Activated CD4-positive, alpha-beta T cell treated with anti-CD3 and anti-CD28 coated beads, Interleukin-2, amount 10 ng/mL, durations not matched to agents 24 days and 14 days (primary cell): Measurements from ENCODE around the gene CTIF. TPM values are rescaled to one million over a fixed set of nuclear protein-coding genes. Genes with fewer than 3 reads are reported as not detected.

Source experiments
- DNase-seq: peaks from one replicate; pipeline ENCODE4 v3.0.0; 2022
- H3K27ac Mint-ChIP-seq: one replicate; pipeline ENCODE4 v1.8.0; 2022; ENCODE audit warnings: mild to moderate bottlenecking, mixed read lengths
- H3K27me3 Mint-ChIP-seq: one replicate; pipeline ENCODE4 v1.8.0; 2022; ENCODE audit warnings: mixed read lengths
- H3K36me3 Mint-ChIP-seq: one replicate; pipeline ENCODE4 v1.8.0; 2022; ENCODE audit warnings: low read depth, mild to moderate bottlenecking, mixed read lengths
- H3K4me1 Mint-ChIP-seq: one replicate; pipeline ENCODE4 v1.8.0; 2021; ENCODE audit warnings: mixed read lengths
- H3K4me3 Mint-ChIP-seq: one replicate; pipeline ENCODE4 v1.8.0; 2022; ENCODE audit warnings: mild to moderate bottlenecking, moderate library complexity, mixed read lengths
- H3K9me3 Mint-ChIP-seq: one replicate; pipeline ENCODE4 v1.8.0; 2021; ENCODE audit warnings: mixed read lengths
- intact Hi-C: fragments of 100-400 bp; cut with micrococcal nuclease; formaldehyde crosslinking; loops from one replicate; pipeline ENCODE4 v1.15.1; 2023
- total RNA-seq: library from RNA; stranded (reverse); gene quantifications from 2 replicates; pipeline ENCODE4 v1.2.3, GENCODE V29; 2022

CTIF gene
- total RNA-seq, 1 donor from 2014 or later, result 9.5 TPM

DNA sequence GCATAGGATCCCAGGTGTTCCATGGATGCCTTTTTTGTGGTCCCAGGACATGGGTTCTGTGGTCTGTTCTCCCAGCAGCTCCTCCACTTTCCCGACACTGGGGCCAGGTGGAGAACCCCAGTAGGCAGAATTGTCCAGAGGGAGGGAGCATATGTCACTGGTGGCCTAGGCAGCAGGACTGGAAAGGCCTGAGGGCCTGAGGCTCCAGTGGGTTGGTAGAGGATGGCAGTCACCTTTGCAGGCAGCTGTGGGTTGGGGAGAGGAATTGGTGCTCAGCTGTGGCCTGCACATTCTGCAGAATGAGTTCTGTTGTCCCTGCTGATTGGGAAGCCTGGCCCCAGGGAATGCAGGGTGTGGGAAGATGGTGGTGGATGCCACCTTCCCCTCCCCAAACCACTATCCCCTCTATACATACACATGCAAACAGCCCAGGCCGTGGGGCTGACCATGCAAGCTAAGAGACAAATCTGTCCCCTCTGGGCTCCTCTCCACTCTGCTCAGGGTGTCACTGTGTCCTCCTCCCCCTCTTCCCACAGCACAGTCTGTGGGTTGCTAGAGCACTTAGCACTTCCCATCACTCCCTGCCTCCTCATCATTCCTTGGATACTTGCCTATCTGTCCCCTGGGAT is 11.4 kb downstream of the CTIF start:
- Mint-ChIP-seq H3K4me3 (no peak overlapping the region), H3K9me3 (no peaks in the 10 kb centered on the region), H3K36me3 (no peaks in the 10 kb centered on the region), H3K27me3 (peaks cover 16% of the 10 kb centered on the region), H3K4me1 (no peaks in the 10 kb centered on the region), H3K27ac (no peak overlapping the region)
- intact Hi-C loops, result no loop called here
- no peak for DNase-seq

GRCh38 chr18:48551100-48551499 is 12.3 kb downstream of the CTIF start:
- H3K4me3 Mint-ChIP-seq, result no peak overlapping the region
- no peaks in the 10 kb centered on the region for H3K4me1 Mint-ChIP-seq
- H3K9me3 Mint-ChIP-seq, result no peaks in the 10 kb centered on the region
- DNase-seq, result no peak
- intact Hi-C loops, result no loop called here
- peaks cover 12% of the 10 kb centered on the region for H3K27me3 Mint-ChIP-seq
- no peaks in the 10 kb centered on the region for H3K36me3 Mint-ChIP-seq
- no peak overlapping the region for H3K27ac Mint-ChIP-seq

- intact Hi-C loops, result no loop called here
- no peaks in the 10 kb centered on the region for H3K4me1 Mint-ChIP-seq
- no peak overlapping the region for H3K4me3 Mint-ChIP-seq
- H3K27ac Mint-ChIP-seq, result no peak overlapping the region
- no peaks in the 10 kb centered on the region for H3K36me3 Mint-ChIP-seq
- no peaks in the 10 kb centered on the region for H3K9me3 Mint-ChIP-seq
- peaks cover 5% of the 10 kb centered on the region for H3K27me3 Mint-ChIP-seq
- no peak for DNase-seq
These were observed 13.3 kb downstream of the CTIF start for GRCh38 chr18:48552130-48552529.

GRCh38 chr18:48553236-48553635 is 14.4 kb downstream of the CTIF start:
- peaks cover 8% of the 10 kb centered on the region for H3K27me3 Mint-ChIP-seq
- no peaks in the 10 kb centered on the region for H3K36me3 Mint-ChIP-seq
- intact Hi-C loops, result no loop called here
- H3K9me3 Mint-ChIP-seq, result no peaks in the 10 kb centered on the region
- no peak overlapping the region for H3K4me3 Mint-ChIP-seq
- no peak overlapping the region for H3K27ac Mint-ChIP-seq
- no peak for DNase-seq
- H3K4me1 Mint-ChIP-seq, result no peaks in the 10 kb centered on the region

DNA sequence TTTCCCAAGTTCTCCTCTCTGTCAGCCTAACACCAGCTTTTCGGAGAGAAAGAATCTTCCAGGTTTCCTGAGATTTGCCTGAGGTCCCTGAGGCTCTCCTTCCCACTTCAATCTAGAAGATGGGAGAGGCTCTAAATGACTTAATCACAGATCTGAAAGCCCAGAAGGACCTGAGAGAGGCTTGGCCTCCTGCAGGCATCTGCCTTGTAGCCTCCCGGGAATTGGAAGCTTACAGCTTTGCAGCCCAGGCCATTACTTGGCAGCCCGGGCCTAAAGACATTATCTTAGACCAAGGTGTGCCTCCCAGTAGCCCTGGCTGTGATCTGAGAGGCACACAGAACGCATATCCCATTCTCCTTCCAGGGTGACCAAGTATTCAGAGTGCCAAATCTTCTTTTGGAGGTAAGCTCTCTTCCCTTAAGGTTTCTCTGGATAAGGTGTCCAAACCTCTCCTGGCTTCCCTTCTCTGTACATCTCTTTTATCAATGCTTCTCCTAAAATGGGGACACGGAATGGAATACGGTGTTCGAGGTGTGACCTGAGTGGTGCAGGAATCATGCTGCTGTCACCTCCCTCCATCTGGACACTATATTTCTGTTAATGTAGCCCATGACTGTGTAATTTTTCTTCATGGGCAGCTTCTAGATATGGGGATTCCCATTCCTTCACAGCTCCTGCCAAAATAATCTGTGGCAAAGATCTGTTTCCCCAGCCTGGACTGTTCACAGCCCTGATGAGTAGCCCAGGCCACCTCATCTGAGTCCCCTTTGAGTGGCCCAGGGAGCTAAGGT is 16.0 kb downstream of the CTIF start:
- no peak for DNase-seq
- Mint-ChIP-seq H3K27ac (no peak overlapping the region), H3K4me3 (no peak overlapping the region), H3K4me1 (no peaks in the 10 kb centered on the region), H3K9me3 (no peaks in the 10 kb centered on the region), H3K27me3 (peaks cover 5% of the 10 kb centered on the region), H3K36me3 (no peaks in the 10 kb centered on the region)
- intact Hi-C loops, result no loop called here

- Mint-ChIP-seq H3K27me3 (peaks cover 5% of the 10 kb centered on the region), H3K4me1 (no peaks in the 10 kb centered on the region)
- DNase-seq, result no peak
These were observed 16.7 kb downstream of the CTIF start for GRCh38 chr18:48555465-48555995.

DNA sequence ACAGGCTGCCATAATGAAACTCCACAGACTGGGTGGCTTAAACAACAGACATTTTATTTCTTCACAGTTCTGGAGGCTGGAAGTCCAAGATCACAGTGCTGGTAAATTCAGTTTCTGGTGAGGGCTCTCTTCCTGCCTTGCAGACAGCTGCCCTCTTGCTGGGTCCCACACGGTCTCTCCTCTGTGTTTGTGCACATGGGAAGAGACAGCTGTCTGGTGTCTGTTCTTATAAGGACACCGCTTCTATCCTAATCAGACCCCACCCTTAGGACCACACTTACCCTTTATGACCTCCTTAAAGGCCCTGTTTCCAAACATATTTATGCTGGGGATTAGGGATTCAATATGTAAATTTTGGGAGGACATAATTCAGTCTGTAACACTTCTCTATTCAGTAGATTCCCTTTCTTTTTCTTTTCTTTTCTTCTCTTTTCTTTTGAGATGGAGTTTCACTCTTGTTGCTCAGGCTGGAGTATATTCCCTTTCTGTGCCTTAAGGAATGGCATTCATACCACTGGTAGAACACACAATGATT is 18.9 kb downstream of the CTIF start:
- no peak overlapping the region for H3K27ac Mint-ChIP-seq
- H3K27me3 Mint-ChIP-seq, result peaks cover 5% of the 10 kb centered on the region
- intact Hi-C loops, result no loop called here
- H3K4me1 Mint-ChIP-seq, result no peaks in the 10 kb centered on the region
- no peaks in the 10 kb centered on the region for H3K36me3 Mint-ChIP-seq
- H3K9me3 Mint-ChIP-seq, result no peaks in the 10 kb centered on the region
- no peak overlapping the region for H3K4me3 Mint-ChIP-seq
- no peak for DNase-seq

More at GRCh38 chr18:48555465-48555995, 16.7 kb downstream of the CTIF start:
- Mint-ChIP-seq H3K9me3 (no peaks in the 10 kb centered on the region), H3K36me3 (no peaks in the 10 kb centered on the region), H3K4me3 (no peak overlapping the region), H3K27ac (no peak overlapping the region)
- intact Hi-C loops, result no loop called here

GRCh38 chr18:48558248-48558647 is 19.4 kb downstream of the CTIF start:
- no peak for DNase-seq
- Mint-ChIP-seq H3K27me3 (peaks cover 5% of the 10 kb centered on the region), H3K27ac (no peak overlapping the region), H3K9me3 (no peaks in the 10 kb centered on the region), H3K4me1 (peaks cover 3% of the 10 kb centered on the region), H3K36me3 (no peaks in the 10 kb centered on the region), H3K4me3 (no peak overlapping the region)
- intact Hi-C loops, result no loop called here

DNA sequence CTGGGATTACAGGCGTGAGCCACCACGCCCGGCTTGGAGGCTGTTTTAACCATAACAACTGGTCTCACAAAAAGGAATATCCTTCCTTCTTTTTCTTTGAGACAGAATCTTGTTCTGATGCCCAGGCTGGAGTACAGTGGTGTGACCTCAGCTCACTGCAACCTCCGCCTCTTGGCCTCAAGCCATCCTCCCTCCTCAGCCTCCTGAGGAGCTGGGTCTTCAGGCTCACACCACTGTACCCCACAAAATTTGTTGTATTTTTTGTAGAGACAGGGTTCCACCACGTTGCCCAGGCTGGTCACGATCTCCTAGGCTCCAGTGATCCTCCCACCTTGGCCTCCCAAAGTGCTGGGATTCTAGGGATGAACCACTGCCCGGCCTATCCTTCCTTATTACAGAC is 21.7 kb downstream of the CTIF start:
- H3K27ac Mint-ChIP-seq, result no peak overlapping the region
- no peaks in the 10 kb centered on the region for H3K36me3 Mint-ChIP-seq
- no peak for DNase-seq
- H3K4me1 Mint-ChIP-seq, result peaks cover 10% of the 10 kb centered on the region
- H3K4me3 Mint-ChIP-seq, result no peak overlapping the region
- intact Hi-C loops, result no loop called here
- H3K27me3 Mint-ChIP-seq, result peaks cover 5% of the 10 kb centered on the region
- H3K9me3 Mint-ChIP-seq, result no peaks in the 10 kb centered on the region

GRCh38 chr18:48562075-48562474 is 23.2 kb downstream of the CTIF start:
- Mint-ChIP-seq H3K36me3 (no peaks in the 10 kb centered on the region), H3K4me3 (no peak overlapping the region), H3K4me1 (peaks cover 10% of the 10 kb centered on the region), H3K9me3 (no peaks in the 10 kb centered on the region), H3K27me3 (peaks cover 3% of the 10 kb centered on the region), H3K27ac (no peak overlapping the region)
- intact Hi-C loops, result no loop called here
- no peak for DNase-seq

DNA sequence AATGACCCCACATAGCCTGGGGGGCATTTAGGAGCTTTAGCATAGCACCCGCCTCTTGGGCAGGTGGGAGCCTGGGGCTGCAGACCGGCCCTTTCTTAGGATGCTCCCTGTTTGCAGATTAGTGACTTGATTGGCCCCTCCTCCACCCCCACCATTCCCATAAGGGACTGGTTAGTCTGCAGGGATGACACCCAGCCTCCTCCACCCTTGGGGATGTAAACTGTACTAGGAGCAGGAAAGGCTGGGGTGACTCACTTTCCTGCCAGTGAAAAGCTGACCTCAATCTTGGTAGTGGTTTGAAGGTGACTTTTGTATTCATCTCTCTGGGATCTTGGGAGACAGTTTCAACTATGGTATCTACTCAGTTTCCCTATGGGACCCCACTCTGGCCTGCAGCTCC is 24.2 kb downstream of the CTIF start:
- DNase-seq, result no peak
- Mint-ChIP-seq H3K4me3 (no peak overlapping the region), H3K4me1 (peaks cover 10% of the 10 kb centered on the region), H3K27ac (no peak overlapping the region), H3K27me3 (peaks cover under 1% of the 10 kb centered on the region), H3K9me3 (no peaks in the 10 kb centered on the region), H3K36me3 (no peaks in the 10 kb centered on the region)
- intact Hi-C loops, result no loop called here

- DNase-seq, result no peak
- Mint-ChIP-seq H3K36me3 (no peaks in the 10 kb centered on the region), H3K4me3 (no peak overlapping the region), H3K27me3 (no peaks in the 10 kb centered on the region), H3K9me3 (no peaks in the 10 kb centered on the region), H3K27ac (no peak overlapping the region), H3K4me1 (peaks cover 10% of the 10 kb centered on the region)
- intact Hi-C loops, result no loop called here
These were observed 25.3 kb downstream of the CTIF start for GRCh38 chr18:48564139-48564538.

DNA sequence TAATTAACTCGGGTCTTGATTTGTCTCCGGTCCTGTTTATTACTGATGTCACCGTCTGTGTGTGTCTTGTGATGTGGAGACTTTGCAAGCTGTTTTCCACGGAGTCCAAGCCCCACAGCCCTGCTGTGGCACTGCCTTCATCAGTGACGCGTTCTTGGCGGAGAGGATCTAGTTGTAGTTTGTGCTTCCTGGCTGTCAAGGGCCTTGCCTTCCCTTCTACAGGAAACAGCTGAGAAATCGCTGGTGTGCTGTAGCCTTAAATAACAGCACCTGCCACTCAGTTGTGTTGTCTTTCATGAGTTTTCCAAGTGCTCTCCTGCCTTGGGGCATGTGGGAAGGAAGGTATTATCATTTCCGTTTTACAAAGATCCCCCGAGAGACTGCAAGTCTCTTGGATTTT is 26.3 kb downstream of the CTIF start:
- Mint-ChIP-seq H3K4me1 (peaks cover 10% of the 10 kb centered on the region), H3K27ac (no peak overlapping the region), H3K27me3 (no peaks in the 10 kb centered on the region), H3K4me3 (no peak overlapping the region), H3K36me3 (no peaks in the 10 kb centered on the region), H3K9me3 (no peaks in the 10 kb centered on the region)
- intact Hi-C loops, result no loop called here
- no peak for DNase-seq

DNA sequence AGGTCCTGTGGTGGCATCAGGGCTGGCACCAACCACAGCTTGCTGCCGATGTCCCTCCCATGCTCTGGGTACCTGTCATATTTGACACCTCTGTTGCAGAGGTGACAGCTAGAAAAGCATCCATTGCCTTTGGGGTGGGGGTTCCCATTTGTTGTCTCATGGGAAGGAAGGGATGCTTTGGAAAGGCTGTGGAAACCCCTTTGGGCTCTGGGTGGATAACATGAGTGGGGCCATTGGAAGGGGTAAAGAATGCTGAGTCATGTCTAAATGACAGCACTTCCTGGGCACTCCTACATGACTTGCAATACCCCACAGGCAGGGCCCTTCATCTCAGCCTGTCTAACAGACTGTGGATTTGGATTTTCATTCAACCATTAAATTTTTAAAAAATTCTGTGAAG is 27.8 kb downstream of the CTIF start:
- intact Hi-C loops, result no loop called here
- Mint-ChIP-seq H3K27me3 (no peaks in the 10 kb centered on the region), H3K4me3 (no peak overlapping the region), H3K9me3 (no peaks in the 10 kb centered on the region), H3K4me1 (peaks cover 10% of the 10 kb centered on the region), H3K27ac (no peak overlapping the region), H3K36me3 (no peaks in the 10 kb centered on the region)
- DNase-seq, result no peak
